Inferior parietal cortex (tissue), 1 donor: ENCODE data around the gene ABCC1.
"Not testable (repeated sequence)": the region's sequence is repeated elsewhere in the genome, so short reads cannot be mapped to it uniquely, and the experiment has no call there.

Experiments used
- DNase-seq: peaks from one replicate; pipeline ENCODE4 v3.0.0-alpha.2; 2016; ENCODE audit errors: extremely low spot score

Gene ABCC1

DNA sequence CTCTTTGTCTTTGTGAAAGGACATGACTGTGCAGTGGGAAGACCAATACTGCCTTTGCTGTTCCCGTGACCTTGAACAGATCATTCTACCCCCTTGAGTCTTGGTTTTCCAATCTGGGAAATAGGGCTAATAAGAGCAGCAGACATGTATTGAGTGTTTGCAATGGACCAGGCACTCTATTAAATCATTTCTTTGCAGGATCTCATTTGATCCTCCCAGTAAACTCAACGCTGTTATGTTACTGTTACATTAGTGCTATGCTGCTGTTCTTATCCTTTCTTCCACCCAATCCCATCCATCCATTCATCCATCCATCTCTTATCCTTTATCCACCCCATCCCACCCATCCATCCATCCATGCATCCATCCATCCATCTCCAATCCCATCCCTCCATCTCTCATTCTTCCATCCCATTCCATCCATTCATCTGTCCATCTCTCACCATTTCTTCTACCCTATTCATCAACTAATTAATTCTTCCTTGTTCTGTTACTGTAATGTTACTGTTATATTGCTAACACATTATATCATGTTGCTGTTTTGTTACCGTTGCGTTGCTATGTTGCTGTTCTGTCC is 208.8 kb downstream of the ABCC1 start:
- DNase-seq, result no peak

DNA sequence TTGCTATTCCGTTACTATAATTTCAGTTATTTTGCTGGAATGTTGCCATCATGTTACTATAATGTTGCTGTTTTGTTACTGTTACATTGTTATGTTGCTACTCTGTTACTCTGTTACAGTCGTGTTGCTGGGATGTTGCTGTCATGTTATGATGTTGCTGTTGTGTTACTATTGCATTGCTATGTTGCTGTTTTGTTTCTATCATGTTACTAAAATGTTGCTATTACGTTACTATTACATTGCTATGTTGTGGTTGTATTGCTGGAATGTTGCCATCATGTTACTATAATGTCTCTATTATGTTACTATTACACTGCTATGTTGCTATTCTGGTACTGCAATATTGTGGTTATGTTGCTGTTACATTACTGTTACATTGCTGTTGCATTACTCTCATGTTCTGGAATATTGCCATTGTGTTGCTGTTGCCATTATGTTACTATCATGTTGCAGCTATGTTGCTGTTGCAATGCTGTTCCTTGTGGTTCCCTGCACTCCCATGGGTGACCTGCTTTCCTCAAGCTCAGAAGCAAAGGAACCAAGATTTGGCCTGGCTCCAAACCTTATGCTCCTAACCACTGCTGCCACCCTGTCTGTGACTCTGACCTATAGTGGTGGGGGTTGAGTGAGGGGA is 209.4 kb downstream of the ABCC1 start:
- DNase-seq, result no peak

DNA sequence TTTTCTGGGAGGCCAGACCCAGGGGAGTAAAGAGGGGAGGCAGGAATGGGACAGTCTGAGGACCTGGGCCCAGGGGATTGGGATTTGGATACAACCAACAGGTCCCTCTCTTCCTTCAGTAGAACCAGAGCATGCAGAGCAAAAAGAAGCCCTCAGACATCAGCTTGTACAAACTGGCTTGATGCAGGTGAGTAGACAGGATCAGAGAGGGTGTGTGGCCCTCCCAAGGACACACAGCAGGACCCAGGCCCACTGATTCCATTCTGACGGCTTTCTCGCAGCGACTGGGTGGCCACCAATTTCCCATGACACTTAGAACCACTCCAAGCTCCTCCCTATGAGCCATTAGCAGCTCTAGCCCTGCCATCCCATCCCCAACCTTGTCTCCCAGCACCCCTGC is 210.2 kb downstream of the ABCC1 start:
- no peak for DNase-seq

- no peak for DNase-seq
Measured at GRCh38 chr16:16161319-16161718, 211.9 kb downstream of the ABCC1 start.

DNA sequence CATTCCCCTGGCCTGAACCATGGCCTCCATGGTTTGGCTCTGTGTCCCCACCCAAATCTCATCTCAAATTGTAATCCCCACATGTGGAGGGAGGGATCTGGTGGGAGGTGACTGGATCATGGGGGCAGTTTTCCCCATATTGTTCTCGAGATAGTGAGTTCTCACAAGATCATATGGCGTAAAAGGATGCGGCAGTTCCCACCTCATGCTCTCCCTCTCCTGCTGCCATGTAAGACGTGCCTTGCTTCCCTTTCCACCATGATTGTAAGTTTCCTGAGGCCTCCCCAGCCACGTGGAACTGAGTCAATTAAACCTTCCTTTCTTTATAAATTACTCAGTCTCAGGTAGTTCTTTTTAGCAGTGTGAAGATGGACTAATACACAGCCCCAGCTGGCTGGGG is 212.4 kb downstream of the ABCC1 start:
- DNase-seq, result not testable (repeated sequence)

- DNase-seq, result no peak
Measured at GRCh38 chr16:16162591-16162990, 213.2 kb downstream of the ABCC1 start.

DNA sequence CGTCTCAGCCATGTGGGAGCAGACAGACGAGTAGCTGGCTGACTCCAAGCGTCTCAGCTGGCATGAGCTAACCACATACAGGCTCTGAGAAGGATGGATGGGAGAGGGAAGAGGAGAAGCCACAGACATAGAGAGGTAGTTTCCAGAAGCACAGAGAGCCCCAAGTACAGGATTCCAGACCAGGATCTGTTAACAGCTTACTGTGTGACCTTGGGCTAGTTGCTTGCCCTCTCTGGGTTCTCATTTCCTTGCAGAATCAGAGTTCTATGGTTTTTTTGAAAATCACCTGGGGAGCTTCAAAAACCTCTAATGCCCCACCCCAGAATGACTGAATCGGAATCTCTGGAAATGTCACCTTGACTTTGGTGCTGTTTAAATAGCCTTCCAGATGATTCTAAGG is 213.7 kb downstream of the ABCC1 start:
- DNase-seq, result no peak

GRCh38 chr16:16163571-16163970 is 214.2 kb downstream of the ABCC1 start:
- peak; percentile 62 for DNase-seq

- no peak for DNase-seq
Measured at GRCh38 chr16:16164243-16164642, 214.8 kb downstream of the ABCC1 start.

- DNase-seq, result no peak
Measured at GRCh38 chr16:16166085-16166484, 216.7 kb downstream of the ABCC1 start.

GRCh38 chr16:16166949-16167348 is 217.5 kb downstream of the ABCC1 start:
- no peak for DNase-seq

- no peak for DNase-seq
Measured at GRCh38 chr16:16167927-16168326, 218.5 kb downstream of the ABCC1 start.

DNA sequence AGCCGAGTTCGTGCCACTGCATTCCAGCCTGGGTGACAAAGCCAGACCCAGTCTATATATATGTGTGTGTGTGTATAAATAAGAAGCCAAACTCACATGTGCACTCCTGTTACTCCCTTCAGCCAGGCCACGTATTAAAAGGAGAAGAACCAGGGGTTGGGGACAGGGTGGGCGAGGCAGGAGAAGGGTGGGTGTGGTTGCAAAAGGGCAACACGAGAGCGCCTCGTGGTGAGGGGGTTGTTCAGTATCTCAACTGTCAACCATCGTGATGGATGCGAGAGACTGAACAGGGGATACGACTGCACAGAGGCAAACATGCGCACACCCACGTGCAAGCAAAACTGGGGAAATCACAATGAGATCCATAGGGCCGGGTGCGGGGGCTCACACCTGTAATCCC is 219.0 kb downstream of the ABCC1 start:
- no peak for DNase-seq

GRCh38 chr16:16169615-16170014 is 220.2 kb downstream of the ABCC1 start:
- no peak for DNase-seq

DNA sequence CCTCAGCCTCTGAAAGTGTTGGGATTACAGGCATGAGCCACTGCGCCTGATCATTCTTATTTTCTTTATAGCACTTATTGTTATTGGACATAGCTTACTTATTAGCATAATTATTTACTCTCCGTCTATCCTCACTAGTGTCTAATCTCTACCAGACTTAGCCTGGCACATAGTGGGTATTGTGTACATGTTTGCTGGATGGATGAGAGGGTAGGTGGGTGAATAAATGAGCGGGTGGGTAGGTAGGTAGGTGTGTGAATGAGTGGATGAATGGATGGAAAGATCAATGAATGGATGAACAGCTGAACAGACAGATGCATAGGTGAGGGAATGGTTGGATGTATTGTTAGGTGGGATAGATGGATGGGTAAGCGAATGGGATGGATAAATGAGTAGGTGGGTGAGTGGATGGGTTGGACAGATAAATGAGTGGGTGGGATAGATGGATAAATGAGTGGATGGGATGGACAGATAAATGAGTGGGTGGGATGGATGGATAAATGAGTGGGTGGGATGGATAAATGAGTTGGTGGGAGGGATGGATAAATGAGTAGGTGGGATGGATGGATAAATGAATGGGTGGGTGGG is 222.0 kb downstream of the ABCC1 start:
- no peak for DNase-seq

DNA sequence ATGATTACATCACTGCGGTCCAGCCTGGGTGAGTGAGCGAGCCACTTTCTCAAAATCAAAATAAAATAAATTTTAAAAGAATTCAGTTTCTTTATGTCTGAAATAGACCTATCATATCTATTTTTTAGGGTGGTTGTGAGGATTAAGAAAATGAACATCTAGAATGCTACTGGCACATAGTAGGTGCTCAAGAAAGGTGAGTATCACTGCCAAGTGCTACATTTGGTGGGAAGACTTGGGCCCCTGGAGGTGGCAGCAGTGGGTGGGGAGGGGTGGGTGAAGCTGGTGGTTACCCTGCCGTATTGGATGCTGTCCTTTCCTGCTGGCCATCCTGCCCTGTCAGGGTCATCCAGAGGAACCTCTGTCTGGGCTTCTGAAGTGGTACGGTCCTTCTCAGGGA is 223.6 kb downstream of the ABCC1 start:
- DNase-seq, result no peak

DNA sequence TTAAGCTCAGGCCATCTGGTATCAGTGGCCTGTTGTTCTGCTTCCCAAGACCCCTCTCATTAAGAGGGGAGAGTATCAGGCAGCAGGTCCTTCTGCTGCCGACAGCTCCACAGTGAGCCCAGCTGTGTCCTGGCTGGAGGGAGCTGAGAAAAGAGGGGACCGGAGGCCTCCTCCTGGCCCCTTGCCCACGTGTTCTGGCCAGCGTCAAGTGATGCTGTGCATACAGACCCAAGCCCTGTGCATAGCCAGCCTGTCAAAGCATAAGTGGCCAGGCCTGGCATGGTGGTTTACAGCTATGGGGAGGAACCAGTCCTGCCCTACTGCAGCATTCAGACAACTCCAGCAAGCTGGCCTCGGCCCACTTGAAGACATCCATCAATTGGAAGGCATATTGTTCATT is 225.9 kb downstream of the ABCC1 start:
- no peak for DNase-seq

- DNase-seq, result no peak
Measured at GRCh38 chr16:16176328-16176727, 226.9 kb downstream of the ABCC1 start.

GRCh38 chr16:16178455-16179162 is 229.2 kb downstream of the ABCC1 start:
- DNase-seq, result no peak

- DNase-seq, result not testable (repeated sequence)
Measured at GRCh38 chr16:16181748-16182147, 232.3 kb downstream of the ABCC1 start.

- no peak for DNase-seq
Measured at GRCh38 chr16:16182918-16183317, 233.5 kb downstream of the ABCC1 start.

- no peak for DNase-seq
Measured at GRCh38 chr16:16183562-16183961, 234.1 kb downstream of the ABCC1 start.

GRCh38 chr16:16184594-16184993 is 235.2 kb downstream of the ABCC1 start:
- no peak for DNase-seq
